Fibroblast of peridontal ligament (primary cell): Measurements from ENCODE around the gene KYNU.
"Not testable (repeated sequence)": the region's sequence is repeated elsewhere in the genome, so short reads cannot be mapped to it uniquely, and the experiment has no call there.

Experiments
- DNase-seq: peaks from one replicate; pipeline ENCODE4 v3.0.0-alpha.2; 2010; ENCODE audit errors: extremely low read depth

KYNU gene

DNA sequence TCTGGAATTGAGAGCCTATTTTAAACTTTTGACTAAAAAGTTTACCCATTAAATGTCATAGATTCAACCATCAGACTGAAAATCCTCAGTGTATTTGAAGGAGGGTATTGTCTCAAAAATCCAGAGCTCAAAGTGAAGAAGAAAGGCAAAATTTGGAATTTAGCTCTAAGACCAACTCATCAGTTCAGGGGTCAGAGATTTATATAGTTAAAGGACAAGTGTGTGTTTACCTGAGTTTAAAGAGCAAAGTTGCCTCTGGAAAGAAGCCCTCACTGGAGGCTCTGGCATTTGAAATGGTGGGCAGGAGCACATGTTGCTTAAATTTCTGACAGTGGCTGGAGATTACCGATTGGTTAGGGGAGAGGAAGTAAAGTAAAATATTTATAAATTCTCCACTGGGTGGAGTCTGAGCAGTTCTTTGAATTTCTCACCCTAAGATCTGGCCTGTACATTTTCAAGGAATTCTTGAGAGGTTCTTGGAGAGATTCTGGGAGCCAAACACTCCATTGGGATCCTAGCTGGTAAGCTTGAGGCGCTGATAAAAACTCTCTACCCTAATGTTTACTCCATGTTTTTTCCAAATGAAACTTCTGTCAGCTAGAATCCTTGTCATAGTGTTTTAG, at the start of gene KYNU:
Gene KYNU, plus strand, starts transcription at position 449 of the 623 bp plus-strand sequence. CDS start 7,704 bp downstream, outside the sequence.
- DNase-seq = peak; percentile 68

DNA sequence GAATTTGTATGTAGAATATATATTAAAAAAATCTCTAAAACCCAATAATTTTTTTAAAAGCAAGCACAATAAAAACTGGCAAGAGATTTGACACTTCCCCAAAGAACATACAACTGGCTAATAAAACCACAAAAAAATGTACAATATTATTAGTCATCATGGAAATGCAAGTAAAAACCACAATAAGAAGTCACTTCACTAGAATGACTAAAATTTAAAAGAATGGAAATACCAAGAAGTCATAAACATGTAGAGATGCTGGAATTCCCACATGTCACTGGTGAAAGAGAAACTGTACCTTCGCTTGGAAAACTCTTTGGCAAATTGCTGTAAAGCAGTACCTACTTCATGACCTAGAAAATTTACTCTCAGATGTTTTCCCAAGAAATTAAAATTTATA, 43.4 kb upstream of the KYNU start:
- DNase-seq = no peak

DNA sequence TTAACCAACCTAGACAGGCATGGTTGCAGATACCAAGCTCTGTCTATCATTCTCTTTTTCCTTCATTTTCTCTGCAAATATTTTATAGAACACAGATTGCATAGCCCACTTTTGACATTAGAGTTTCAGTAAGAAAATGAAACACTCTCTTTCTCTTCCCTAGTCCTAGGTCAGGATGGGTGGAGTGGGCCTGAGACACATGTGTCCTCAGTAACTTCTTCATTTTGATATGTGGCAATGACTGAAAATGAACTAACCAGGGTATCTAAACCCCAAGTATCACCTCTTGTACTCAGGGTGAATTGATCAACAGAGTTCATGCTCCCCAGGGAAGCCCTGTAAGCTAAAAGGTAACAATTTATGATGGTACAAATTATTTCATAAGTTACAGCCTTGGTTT, 37.0 kb upstream of the KYNU start:
- DNase-seq = no peak

DNA sequence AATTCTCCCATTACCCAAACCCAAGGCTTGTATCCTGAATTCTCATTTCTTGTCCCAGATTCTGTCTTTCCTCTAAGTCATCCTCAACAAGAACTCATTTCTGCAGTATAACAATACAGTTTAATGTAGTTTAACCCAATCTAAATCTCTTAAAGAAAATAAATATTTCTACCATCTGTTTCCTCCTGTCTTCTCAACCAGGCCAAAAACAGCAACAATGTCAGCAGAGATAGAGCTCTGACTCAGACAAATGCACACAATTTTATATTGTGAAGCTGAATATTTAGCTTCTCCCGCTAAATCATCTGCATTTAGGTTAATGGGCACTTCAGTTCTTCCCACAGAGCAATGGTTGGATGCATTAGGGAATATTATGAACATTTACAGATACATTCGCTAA, 35.7 kb upstream of the KYNU start:
- DNase-seq = no peak

DNA sequence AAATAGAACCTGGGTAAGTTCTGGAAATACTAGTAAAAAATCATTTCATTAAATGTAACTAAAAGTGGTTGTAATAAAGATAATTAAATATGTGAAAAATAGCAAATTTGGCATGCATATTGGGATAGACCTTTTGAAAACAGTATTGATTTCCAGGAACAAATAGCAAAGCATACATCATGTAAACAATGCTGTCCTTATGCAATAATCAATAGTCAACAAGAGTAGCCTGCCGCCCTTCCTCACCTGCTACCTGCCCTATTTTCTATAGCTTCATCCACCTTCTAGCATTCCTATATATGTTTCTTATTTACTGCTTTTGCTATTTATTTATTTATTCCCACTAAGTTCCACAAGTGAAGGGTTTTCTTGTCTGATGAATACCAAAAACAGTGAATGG, 35.1 kb upstream of the KYNU start:
- no peak for DNase-seq

DNA sequence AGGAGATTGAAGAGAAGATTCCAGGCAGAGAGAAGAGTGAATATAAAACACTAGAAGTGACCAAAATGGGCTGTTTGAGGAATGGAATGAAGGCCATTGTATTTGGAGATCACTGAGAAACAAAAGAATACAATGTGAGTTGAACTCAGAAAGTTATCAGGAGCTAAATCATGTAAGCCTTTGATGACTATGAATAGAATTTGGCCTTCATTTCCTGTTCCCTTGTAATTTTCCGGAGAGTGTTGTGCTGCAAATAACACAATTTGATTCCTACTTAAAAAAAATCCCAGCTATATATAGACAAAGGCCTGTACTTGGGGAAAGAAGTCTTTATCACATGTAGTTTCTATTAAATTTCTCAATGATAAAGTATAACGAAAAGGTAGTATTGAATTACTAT, 33.7 kb upstream of the KYNU start:
- no peak for DNase-seq

DNA sequence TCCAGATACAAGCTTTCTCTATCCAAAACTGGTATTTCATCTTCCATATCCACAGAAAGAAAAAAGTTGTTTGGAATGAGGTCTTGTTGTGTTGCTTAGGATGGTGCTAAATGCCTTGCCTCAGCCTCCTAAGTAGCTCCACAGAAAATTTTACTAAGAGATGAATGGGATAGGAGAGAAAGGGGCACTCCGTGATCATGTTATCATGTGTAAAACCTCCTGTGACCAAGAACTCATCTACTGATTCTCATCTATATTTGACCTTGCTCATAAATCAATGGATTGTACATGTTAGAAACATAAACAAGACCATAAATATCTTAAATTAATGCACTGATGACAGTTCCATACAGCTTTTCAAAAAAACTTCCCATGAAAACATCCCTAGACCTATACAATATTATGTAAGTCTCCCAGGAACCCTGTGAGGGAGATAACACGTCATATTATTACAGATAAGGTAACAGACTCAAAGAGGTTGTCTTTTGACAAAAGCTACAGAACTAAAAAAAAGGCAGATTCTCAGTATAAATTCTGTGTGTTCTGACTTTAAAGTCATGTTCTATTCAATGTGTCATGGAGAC, 29.3 kb upstream of the KYNU start:
- no peak for DNase-seq

DNA sequence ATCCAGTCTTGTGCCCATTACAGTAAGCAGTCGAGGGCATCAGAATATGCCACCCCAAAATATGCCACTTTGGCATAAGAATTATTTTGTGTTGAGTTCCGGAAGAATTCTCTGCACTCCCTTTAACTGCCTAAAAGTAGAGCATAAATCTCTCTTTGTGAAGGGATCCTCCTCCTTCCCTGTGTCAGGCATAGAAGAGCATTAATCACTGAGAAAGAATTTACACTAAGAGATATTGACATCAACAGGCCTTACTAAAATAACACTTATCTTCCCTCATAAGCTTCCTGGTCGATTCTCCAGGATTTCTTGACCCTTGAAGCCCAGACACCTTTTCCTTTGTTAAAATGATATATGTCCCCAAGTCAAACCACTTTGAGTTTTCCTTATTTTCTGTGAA, 27.6 kb upstream of the KYNU start:
- DNase-seq = no peak

DNA sequence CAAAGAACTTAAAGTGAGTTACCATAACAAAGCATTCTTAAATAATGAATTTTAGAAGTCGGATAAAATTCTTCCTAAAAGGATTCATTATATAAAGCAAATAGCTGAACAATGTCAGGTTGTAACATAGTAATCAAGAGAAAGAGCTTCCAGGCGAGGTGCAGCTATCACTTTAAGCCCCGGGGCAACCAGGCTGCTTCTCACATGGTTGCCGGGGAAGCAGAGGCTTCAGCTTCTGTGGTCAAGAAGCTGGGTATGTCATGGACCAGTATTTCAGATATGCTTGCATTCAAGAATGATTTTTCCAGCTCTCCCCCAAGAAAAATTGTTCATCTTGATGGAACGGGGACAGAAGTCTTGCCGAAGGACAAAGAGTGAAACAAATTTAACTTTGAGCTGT, 23.6 kb upstream of the KYNU start:
- no peak for DNase-seq

DNA sequence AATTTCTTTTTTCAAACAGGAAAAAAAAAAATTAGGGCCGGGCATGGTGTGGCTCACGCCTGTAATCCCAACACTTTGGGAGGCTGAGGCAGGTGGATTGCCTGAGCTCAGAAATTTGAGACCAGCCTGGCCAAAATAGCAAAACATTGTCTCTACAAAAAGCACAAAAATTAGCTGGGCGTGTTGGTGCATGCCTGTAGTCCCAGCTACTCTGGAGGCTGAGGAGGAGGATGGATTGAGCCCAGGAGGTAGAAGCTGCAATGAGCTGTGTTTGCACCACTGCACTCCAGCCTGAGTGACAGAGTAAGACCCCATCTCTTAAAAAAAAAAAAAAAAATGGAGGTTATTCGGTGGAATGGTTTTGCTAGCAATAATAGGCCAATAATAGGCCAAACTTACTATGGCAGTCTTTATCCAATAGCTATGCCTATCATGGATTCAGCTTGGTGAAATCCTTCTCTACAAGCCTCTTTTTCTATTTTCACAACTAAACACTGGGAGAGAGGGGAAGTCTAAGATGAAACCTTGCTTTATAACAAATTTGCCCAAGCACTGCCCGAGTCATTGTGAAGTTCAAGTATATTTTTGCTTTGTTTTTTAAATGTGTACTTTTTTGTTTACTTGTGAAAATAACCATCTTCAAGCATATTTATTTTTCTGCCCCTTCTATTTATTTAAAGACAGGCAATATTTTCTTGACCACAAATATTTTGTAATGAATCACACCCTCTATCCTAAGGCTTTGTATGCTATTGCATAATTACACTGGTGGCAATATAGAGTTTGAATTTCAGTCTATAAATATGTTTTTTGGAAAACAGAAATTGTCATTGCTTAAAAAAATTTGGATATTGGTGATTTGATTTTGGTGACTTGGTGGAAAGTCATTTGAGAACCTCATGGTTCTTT, 20.0 kb upstream of the KYNU start:
- peak; percentile 59 for DNase-seq

DNA sequence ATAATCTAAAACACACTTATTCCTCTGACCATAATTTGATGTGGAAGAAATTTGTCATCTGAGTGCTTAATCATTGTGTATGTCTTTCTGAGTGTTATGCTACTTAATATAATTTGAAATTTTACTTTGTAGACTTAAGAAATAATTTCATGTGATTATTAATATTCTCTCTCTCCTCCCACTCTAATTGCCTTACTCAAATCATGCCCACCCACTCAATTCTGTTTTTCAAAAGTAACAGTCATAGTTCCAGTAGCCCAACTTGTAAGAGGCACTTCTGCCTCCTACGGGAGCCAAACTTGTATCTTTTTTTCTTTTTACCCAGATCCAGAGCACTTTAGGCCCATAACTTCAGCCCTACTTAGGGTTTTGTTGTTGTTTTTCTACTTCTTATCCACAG, 18.5 kb upstream of the KYNU start:
- no peak for DNase-seq

DNA sequence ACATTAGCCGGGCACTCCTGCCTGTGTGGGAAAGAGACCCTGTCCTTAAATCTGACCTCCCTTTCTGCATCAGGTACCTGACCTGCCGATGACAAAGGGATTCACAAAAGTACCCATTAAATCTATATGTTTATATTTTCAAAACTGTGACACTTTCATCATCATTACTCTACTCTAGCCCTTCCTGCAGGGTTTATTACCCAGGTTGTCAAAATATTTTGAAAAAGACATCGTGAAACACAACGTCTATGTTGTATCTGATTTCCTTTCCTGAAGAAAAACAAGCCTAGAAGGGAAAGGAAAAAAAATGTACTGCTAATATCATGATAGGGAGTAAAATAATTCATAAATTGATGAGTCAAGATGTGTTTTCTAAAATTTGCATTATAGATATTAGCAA, 15.2 kb upstream of the KYNU start:
- DNase-seq = no peak

DNA sequence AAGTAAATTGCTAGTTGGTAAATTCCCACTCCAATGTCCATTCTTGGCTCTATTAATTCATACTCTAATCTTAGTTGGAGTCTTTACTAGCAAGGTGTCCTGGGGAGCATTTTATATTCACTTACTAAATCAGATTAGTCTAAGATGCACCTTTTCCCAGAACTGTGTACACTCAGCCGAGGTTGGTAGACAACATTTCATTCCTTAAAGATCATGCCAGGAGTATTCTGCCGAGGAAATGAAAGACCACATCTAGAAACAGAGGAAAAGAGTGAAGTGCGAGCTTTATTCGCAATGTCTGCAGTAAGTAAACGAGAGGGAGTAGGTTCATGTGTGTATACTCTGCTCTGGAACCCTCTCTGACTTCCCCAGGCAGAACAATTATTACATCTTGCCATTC, 14.6 kb upstream of the KYNU start:
- DNase-seq = no peak

DNA sequence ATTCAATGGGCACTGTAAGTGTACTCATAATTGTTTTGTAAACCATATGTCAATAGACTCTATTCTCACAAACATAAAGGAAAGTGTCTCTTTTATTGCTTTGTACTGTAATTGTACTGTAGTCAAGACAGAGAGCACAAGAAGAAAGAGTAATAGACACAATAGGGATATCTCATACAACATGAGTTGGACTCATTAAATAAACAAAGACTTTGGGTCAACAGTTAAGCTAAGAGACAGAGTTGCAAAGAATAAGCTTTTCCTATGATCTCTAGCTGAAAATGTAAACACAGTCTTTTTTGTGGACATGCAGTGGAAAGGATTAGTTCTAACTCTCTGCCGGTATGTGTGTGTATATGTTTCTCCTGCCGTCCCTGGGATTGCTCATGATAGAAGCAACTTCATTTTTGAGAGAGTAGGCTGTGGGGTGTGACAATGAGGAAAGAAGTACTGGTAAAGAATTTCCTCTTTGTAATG, 13.9 kb upstream of the KYNU start:
- peak; percentile 86 for DNase-seq

DNA sequence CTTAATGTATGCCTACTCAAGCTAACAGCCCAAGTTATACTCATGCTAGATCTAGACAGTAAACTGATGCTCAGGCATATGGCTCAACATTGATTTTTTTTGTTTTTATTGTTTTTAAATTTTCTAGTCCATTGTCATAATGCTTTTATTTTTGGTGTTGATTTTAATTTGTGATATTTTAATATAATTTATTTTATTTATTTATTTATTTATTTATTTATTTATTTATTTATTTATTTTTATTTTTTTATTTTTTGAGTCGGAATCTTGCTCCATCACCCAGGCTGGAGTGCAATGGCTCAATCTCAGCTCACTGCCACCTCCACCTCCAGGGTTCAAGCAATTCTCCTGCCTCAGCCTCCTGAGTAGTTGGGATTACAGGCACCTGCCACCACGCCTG, 12.9 kb upstream of the KYNU start:
- DNase-seq = not testable (repeated sequence)

DNA sequence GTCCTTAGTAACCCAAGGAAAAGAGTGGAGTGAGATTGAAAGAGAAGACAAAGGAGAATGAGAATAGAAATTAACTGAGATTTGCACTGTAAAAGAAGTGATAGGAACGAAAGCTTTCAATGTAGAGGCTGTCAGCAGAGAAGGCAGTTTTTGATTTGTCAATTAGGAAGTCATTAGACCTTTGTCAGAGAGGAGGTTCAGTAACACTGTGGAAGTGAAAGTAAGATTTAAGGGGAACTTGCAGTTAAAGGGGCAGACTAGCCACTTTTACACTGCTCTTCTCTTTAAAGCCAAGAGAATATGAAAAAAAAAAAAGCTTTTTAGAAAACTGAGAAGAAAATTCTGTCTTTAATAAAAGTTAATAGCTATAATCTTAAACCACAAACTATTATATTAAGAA, 11.5 kb upstream of the KYNU start:
- peak; percentile 46 for DNase-seq

DNA sequence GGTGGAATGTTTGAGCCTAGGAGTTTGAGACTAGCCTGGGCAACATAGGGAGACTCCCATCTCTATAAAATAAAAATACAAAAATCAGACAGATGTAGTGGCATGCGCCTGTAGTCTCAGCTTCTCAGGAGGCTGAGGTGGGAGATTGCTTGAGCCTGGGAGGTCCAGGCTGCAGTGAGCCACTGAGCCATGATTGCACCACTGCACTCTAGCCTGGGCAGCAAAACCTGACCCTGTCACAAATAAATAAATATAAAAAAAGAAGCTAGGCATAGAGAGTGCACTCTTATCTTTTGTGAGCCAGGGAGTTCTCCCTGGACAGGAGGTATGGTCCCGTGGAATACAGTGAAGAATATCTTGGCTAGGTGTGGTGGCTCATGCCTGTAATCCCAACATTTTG, 11.0 kb upstream of the KYNU start:
- no peak for DNase-seq

DNA sequence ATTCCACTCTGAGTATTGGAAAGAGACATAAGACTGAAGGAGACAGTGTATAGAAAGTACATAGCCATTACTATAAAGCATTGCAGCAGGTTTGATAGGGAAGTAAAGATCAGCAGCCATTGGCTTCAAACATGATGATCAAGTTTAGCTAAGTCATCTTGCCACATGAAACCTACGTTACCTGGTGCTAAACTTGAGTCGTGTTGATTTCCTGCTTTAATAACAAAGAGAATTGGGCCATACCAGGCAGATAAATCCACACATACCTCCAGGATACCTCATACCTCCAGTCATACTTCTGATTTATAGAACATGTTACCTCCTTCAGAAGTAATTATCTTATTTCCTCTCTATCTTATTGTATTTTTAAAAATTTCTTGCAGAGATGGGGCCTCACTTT, 10.3 kb upstream of the KYNU start:
- DNase-seq = no peak

DNA sequence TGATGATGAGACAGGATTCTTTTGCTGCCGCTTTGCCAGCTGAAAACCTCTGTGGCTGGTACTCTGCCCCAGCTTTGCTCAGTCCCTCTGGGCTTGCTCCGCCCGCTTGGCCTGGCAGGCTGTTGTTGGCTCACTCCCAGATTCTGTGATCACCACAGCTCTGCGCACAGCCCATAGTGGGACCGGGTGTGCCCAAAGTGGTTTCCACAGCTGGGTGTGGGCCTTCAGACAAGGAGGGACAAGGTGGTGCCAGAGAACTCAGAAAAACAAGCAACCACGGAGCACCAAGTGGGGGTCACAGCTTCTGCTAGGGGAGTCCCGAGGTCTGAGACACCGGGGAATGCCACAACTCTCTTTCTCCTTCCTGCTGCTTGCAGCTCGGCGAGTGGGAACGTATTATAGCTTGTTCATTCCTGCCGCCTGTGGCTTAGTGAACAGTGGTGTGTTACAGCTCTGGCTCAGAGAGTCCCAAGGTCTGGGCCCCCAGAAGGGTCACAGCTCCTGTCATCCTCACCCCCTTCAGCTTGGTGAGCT, 9.2 kb upstream of the KYNU start:
- DNase-seq = peak; percentile 37

DNA sequence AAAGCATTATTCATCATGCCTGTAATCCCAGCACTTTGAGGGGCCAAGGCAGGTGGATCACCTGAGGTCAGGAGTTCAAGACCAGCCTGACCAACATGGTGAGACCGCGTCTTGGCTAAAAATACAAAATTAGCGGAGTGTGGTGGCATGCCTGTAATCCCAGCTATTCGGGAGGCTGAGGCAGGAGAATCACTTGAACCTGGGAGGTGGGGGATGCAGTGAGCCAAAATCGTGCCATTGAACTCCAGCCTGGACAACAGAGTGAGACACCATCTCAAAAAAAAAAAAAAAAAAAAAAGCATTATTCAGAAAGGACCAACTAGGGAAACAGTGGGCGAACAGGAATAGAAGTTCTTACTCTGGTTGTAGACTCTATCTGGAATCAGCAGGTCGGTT, 8.4 kb upstream of the KYNU start:
- not testable (repeated sequence) for DNase-seq

DNA sequence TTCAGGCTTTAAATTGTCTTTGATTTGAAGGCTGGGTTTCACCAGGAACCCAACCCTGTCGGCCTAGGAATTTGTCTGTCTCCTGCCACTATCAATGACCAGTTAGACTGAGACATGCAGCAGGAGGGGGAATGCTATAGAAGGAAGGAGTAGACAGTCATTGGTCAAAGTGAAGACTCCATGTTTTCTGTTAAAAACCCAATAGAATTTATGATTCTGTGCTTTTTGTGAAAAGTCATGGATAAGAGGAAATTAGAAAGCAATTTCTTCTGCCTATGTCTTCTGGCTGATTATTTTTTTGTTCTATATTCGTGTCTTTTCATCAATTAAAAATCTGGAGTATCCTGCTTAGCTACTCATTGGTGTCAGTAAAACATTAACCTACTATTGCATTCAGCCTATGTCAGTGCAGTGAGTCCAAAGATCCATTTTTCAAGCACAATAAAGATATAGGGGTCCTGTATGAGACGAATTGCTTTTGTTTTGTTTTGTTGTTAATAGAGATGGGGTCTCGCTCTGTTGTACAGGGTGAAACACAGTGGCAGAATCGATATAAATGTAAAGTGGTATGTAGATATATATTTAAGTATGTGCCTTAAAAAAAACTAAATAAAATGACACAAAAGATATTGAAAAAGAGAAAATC, 7.9 kb upstream of the KYNU start:
- no peak for DNase-seq

DNA sequence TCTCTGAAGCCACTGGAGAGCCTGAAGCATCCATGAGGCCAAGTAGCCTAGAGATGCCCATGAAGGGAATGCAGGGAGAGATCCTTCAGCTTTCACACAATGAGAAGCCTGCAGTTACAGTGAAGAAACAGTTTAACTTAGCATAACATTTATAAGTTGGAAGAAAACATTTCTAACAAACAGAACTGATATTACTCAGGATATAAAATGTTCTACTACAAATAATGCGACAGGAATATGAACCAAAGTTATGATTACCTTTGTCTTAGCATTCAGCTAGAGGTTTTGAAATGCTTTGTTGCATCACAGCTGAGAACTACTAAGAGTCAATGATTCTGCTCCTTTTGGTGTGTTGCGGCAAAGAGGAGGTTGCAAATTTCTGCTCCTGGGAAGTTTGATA, 6.9 kb upstream of the KYNU start:
- DNase-seq = peak; percentile 61
